AG08395 (cell line): ENCODE results near the gene SRCAP.
"Not testable (repeated sequence)": the region's sequence is repeated elsewhere in the genome, so short reads cannot be mapped to it uniquely, and the experiment has no call there.

Source experiments
- DNase-seq: peaks from one replicate; pipeline ENCODE4 v3.0.0; 2012; ENCODE audit warnings: mixed read lengths, low spot score

Gene SRCAP

GRCh38 chr16:30699615-30700099, 686 bp downstream of the SRCAP start:
- DNase-seq: no peak

DNA sequence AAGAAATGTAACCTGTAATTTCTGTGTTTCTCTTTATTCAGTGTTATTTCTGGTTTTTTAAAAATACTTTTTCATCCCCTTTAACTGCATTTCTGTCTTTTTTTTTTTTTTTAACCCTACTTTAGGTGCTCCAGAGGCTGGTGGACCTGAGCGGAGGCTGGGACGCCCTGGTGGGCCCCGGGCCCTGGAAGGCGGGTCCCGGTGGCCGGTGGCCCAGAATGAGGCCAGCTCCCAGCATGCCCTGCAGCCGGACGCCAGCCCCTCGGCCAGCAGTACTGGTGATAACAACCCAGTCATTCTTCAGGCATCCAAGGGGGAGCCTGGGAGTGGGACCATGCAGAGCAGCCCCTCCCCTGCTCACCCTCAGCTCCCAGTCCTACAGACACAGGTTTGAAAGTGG, 1.5 kb downstream of the SRCAP start:
- DNase-seq: no peak

DNA sequence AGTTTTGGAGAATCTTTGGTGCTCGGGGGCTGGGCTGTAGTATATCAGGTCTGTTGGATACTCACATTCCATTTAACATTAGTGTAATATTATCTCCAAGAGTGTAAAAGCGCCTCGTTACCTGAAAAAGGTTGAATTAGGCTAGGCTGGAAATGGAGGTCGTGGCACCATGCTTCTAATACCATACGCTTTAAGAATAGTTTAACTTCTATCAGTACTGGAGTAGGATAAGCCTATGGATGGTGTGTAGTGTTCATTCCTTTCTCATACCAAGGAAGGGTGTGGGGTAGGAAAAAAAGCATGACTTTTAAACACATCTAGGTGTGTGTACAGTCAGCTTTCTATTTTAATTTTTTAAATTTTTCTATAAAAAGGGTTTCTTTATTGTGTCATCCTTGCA, 2.0 kb downstream of the SRCAP start:
- DNase-seq: no peak

DNA sequence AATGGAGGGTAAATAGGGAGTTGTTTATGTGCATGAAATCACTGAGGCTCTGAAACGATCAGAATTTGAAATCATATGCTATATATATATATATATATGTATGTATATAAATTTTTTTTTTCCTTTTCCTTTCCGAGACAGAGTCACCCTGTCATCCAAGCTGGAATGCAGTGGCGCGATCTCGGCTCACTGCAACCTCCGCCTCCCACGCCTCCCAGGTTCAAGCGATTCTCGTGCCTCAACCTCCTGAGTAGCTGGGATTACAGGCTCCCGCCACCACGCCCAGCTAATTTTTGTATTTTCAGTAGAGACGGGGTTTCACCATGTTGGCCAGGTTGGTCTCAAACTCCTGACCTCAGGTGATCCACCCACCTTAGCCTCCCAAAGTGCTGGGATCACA, 4.1 kb downstream of the SRCAP start:
- DNase-seq: not testable (repeated sequence)

GRCh38 chr16:30703971-30704370, 5.0 kb downstream of the SRCAP start:
- no peak for DNase-seq

DNA sequence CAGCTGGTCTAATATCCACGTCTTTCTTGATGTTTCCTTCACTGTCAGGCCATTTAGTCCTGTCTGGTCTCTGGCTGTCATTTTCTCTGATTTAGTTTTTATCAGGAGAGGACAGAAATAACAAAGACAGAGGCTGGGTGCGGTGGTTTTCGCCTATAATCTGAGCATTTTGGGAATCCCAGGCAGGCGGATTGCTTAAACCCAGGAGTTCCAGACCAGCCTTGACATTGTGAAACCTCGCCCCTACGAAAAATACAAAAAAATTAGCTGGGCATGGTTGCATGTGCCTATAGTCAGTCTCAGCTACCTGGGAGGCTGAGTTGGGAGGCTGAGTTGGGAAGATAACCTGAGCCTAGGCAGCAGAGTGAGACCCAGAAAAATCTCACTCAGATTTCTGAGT, 7.1 kb downstream of the SRCAP start:
- DNase-seq: no peak

DNA sequence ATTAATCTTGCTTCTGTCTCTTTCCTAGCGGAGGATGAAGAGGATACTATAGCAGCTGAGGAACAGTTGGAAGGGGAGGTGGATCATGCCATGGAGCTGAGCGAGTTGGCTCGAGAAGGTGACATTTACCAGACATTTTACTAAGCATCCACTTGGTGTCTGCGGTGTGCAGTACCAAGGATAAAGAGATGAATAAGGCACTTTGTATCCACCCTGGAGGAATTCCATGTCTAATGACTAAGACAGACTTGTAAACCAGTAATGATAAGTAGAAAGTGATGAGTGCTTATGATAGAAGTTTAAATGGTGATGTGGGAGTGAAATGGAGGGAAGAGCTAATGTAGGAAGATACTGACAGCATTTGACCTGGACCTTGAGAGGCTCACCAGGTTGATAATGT, 12.0 kb downstream of the SRCAP start:
- DNase-seq: no peak

DNA sequence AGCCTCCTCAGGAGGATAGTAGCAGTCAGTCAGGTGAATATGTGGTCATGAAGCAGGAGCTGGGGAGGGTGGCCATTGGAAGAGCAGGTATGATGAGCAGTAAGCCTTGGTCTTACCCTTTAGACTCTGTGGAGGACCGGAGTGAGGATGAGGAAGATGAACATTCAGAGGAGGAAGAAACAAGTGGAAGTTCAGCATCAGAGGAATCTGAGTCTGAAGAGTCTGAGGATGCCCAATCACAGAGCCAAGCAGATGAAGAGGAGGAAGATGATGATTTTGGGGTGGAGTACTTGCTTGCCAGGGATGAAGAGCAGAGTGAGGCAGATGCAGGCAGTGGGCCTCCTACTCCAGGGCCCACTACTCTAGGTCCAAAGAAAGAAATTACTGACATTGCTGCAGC, 12.7 kb downstream of the SRCAP start:
- no peak for DNase-seq

DNA sequence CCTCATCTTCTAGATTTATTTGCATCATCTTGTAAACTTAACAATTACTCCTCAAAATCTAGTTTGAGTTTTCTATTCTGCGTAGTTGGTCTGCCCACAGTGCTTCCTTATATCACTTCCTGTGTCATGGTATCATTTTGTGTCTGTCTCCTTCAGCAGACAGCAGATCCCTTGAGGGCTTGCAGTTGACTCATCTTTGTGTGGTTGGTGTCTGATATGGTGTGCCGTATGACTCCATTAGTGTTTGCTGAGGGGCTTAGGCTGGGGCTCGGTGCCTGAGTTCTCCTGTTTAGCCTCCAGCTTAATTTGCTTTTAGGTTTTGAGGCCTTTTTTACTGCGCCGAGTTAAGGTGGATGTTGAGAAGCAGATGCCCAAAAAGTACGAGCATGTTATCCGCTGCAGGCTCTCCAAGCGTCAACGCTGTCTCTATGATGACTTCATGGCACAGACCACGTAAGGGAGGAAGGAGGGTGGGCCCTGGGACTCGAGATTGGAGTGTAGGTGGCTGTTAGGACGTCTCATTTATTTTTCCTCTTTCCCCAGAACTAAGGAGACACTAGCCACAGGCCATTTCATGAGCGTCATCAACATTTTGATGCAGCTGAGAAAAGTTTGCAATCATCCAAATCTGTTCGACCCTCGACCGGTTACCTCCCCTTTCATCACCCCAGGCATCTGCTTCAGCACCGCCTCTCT, 16.9 kb downstream of the SRCAP start:
- DNase-seq: no peak

- no peak for DNase-seq
These were observed 21.1 kb downstream of the SRCAP start for GRCh38 chr16:30720086-30720485.

DNA sequence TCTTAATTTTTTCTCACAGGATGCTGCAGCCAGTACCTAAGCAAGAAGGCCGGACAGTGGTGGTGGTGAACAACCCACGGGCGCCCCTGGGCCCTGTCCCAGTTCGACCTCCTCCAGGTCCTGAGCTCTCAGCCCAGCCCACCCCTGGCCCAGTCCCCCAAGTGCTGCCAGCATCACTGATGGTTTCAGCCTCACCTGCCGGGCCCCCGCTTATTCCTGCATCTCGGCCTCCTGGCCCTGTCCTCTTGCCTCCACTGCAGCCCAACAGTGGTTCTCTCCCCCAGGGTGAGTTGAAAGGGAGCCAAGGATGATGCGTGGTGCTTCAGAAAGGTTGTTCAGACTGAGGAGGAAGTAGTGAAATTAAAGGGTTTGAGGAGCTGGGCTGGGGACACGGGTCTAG, 21.7 kb downstream of the SRCAP start:
- no peak for DNase-seq

DNA sequence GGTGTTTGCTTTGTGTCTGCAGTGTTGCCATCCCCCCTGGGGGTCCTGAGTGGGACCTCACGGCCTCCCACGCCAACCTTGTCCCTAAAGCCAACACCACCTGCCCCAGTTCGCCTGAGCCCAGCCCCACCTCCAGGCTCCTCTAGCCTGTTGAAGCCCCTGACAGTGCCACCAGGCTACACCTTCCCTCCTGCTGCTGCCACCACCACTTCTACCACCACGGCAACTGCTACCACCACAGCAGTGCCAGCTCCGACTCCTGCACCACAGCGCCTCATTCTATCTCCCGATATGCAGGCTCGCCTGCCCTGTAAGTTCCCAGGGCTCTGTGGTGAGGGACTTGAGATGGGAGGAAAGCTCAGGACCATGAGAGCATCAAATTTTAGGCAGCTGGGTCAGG, 22.2 kb downstream of the SRCAP start:
- no peak for DNase-seq

DNA sequence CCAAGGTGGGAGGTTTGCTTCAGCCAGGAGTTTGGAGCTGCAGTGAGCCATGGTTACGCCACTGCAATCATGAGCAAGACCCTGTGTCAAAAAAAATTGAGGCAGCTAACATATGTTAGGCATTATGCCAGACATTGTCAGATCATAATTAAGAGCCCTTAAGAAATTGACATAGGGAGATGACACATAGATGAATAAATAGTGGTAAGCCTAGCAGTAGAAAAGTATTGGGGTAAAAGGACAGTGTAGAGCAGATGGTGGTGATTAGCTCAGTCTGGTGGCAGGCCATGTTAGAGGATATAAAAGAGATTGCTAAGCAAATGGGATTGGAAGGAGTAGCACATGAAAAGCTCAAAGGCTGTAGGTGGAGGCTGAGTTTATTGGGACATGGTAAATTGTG, 22.6 kb downstream of the SRCAP start:
- no peak for DNase-seq

DNA sequence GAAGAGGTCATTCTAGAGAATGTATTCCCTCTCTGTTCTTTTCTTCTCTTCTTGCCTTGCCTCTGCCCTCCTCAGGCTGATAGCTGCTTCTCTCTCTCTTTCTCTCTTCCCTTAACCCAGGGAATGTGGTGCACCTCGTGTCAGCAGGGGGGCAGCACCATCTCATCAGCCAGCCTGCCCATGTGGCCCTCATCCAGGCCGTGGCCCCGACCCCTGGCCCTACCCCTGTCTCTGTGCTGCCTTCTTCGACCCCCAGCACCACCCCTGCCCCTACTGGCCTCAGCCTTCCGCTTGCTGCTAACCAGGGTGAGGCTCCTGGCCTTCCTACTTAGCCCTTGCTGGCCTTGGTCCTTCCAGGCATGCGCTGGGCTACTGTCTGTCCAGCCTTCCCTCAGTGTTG, 23.5 kb downstream of the SRCAP start:
- no peak for DNase-seq

GRCh38 chr16:30722916-30723315, 23.9 kb downstream of the SRCAP start:
- DNase-seq: no peak

- DNase-seq: no peak
These were observed 24.9 kb downstream of the SRCAP start for GRCh38 chr16:30723725-30724355.

DNA sequence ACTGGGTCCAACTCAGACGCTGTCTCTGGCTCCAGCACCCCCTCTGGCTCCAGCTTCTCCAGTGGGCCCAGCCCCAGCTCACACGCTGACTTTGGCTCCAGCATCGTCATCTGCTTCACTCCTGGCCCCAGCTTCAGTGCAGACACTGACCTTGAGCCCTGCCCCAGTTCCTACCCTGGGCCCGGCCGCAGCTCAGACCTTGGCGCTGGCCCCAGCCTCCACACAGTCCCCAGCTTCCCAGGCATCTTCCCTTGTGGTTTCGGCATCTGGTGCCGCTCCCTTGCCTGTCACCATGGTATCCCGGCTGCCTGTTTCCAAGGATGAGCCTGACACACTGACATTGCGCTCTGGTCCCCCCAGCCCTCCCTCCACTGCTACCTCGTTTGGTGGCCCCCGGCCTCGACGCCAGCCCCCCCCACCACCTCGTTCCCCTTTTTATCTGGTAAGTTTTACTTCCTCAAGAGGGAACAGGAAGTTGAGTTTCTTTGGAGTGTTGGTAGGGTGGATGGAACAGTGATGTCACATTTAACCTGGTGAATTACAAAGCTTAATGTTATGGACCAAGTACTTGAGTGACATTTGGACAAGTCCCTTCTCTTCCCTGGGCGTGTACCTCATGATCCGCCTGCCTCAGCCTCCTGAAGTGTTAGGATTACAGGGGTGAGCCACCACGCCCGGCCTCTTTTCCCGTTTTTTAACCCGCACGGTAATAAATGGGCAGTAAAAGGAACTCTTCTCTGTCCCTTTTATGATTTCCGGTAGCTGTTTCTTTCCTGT, 25.9 kb downstream of the SRCAP start:
- DNase-seq: peak; percentile 58

- DNase-seq: no peak
These were observed 26.4 kb downstream of the SRCAP start for GRCh38 chr16:30725418-30725792.

DNA sequence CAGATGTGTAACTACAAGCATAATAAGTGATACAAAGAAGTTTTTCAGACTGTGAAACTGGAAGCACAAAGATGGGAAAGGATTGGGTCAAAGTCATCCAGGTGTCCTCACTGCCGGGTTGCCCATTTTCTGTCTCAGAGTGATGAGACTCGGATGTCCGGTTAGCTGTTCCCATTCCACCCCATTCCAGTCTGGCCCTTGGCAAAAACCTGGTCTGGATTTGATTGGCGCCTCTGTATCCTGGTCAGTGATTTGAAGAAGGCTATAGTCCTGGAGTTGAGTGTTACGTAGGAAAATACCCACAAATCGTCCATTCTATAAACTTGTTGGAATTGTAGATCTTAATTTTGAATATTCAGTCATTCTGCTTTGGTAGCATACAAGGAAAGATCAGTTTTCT, 29.4 kb downstream of the SRCAP start:
- DNase-seq: no peak

- no peak for DNase-seq
These were observed 30.1 kb downstream of the SRCAP start for GRCh38 chr16:30728899-30729672.

DNA sequence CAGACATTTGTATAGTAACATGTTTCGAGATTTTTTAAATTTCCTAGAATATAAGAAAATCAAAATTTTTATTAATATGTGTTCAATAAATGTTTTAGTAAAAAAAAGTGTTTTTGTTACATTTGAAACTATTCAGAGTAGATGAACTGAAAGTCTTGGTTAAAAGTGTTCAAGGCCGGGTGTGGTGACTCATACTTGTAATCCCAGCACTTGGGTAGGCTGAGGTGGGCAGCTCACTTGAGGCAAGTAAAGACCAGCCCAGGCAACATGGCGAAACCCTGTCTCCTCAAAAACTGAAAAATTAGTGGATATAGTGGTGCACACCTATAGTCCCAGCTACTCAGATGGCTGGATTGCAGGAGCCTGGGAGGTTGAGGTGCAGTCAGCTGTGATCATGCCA, 32.4 kb downstream of the SRCAP start:
- no peak for DNase-seq

DNA sequence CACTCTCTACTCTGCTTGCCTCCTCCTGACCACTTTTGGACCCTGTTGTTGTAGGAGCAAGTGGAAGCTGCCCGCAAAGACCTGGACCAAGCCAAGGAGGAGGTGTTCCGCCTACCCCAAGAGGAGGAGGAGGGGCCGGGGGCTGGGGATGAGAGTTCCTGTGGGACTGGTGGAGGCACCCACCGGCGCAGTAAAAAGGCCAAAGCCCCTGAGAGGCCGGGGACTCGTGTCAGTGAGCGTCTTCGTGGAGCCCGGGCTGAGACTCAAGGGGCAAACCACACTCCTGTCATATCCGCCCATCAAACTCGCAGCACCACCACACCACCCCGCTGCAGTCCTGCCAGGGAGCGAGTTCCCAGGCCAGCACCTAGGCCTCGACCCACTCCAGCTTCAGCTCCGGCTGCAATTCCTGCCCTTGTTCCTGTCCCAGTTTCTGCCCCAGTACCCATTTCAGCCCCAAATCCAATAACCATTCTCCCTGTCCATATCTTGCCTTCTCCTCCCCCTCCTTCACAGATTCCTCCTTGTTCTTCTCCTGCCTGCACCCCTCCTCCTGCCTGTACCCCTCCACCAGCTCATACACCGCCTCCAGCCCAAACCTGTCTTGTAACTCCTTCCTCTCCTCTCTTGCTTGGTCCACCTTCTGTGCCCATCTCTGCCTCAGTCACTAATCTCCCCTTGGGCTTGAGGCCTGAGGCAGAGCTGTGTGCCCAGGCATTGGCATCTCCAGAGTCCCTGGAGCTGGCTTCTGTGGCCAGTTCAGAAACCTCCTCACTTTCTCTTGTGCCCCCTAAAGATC, 38.2 kb downstream of the SRCAP start:
- DNase-seq: no peak
